Activated T-cell treated with anti-CD3 and anti-CD28 coated beads, Interleukin-2, amount 50 U/mL, for 4 hours (primary cell): ENCODE results near the gene FOXP1. TPM values are rescaled to one million over a fixed set of nuclear protein-coding genes. Genes with fewer than 3 reads are reported as not detected.

ENCODE experiments used
- ATAC-seq, 2 donors: fragments of 200-7000 bp; cut with Tn5 transposase; one replicate each; pipeline ENCODE4 v1.10.0; 2021
- DNase-seq: peaks from one replicate; pipeline ENCODE4 v3.0.0-alpha.2; 2020
- H3K27me3 Mint-ChIP-seq: one replicate; pipeline ENCODE4 v1.8.0; 2021; ENCODE audit warnings: low read depth, mixed read lengths
- H3K36me3 Mint-ChIP-seq: one replicate; pipeline ENCODE4 v1.8.0; 2022; ENCODE audit warnings: mixed read lengths; ENCODE audit not compliant: insufficient read depth
- H3K4me1 Mint-ChIP-seq: one replicate; pipeline ENCODE4 v1.8.0; 2021; ENCODE audit warnings: low read depth, mixed read lengths
- H3K4me3 Mint-ChIP-seq: one replicate; pipeline ENCODE4 v1.8.0; 2021; ENCODE audit warnings: mild to moderate bottlenecking, moderate library complexity, mixed read lengths
- H3K9me3 Mint-ChIP-seq: one replicate; pipeline ENCODE4 v1.8.0; 2021; ENCODE audit warnings: mixed read lengths
- total RNA-seq, 3 donors: library from RNA; stranded (reverse); gene quantifications; one replicate each; pipeline ENCODE4 v1.2.1, GENCODE V29; 2021

FOXP1 gene
- total RNA-seq, 3 donors from 2014 or later = 251 to 263 (median 256) TPM

DNA sequence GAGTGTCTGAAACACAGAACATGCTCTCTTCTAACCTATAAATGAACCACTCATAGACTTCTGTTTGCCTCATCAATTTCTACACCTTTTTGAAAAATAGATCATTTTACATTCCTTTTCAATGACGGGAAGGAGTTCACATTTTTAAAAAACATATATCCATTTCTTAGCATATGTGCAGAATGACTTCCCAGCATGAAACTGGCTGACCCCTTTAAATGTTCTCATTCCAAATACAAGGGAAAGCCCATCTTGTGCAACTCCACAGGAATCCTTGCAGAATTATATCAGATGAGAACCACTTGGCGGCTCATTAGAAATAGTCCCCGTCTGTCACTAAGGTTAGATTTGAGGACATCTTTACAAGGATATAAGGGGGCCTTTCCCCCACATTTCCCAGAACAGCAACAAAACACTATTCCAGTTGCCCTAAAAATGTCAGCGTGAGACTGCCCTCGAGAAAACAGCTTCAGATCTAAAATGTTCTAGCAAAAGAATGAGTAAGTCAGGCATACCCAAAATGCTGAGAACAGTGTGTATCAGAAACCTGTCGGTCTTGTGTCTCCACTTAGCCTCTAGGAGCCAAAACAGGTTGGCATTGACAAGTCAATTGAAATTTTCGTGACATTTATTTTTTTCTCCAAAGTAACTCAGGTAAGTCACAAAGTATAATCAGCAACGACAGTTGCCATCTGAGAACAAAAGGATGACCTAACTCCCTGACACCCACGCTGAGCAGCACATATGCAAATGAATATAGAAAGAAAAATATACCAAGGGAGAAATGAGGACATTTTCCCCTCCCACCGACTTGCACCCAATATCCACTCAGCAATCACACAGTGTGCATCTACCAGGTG, 63.1 kb downstream of the FOXP1 start:
- H3K4me3 Mint-ChIP-seq = no peak overlapping the region
- ATAC-seq (no peak), DNase-seq (no peak)
- no peaks in the 10 kb centered on the region for H3K9me3 Mint-ChIP-seq
- H3K4me1 Mint-ChIP-seq = peaks cover 8% of the 10 kb centered on the region
- H3K27me3 Mint-ChIP-seq = no peaks in the 10 kb centered on the region
- peaks cover 6% of the 10 kb centered on the region for H3K36me3 Mint-ChIP-seq

DNA sequence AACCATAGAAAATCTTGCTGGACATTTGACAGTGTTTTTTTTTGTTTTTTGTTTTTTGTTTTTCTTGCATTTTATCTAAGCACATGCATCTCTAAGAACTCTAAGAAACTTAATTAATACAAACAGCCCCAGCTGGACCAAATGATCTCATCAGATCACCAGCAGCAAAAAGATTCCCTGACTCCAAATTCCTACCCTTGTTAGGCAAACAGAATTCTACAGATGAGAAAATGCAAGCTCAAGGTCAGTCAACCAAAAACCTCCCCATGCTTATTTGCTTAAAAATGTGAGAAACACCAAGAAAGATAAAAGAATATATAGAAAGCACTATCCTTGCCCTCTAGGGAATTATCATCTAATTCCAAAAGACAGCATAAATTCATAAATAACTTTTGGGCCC, 65.4 kb downstream of the FOXP1 start:
- no peak for DNase-seq
- no peak for ATAC-seq
- Mint-ChIP-seq H3K27me3 (no peaks in the 10 kb centered on the region), H3K36me3 (peaks cover 6% of the 10 kb centered on the region), H3K4me1 (peaks cover 8% of the 10 kb centered on the region), H3K4me3 (no peak overlapping the region), H3K9me3 (no peaks in the 10 kb centered on the region)

DNA sequence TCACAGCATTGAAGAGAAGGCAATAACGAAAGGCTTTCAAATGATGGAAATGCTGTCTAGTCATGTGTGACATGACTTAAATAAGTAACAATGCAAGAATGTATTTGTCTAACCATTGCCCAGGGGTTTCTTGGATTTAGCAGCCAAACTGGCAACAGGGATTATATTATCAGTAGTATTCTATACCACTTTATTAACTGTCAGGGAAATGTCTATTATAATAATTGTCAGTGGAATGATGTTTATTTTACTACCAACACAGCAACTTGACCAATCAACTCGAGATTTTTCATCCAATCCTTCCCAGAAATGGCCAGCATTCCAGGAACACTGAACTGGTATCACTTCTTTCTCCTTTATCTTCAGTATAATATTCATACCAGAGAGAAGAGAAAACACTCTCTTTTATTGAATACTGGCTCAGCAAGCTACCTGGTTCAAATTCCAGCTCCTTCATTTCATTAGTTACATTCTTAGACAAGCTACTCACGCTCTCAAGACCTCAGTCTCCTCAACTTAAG, 66.2 kb downstream of the FOXP1 start:
- H3K27me3 Mint-ChIP-seq = no peaks in the 10 kb centered on the region

DNA sequence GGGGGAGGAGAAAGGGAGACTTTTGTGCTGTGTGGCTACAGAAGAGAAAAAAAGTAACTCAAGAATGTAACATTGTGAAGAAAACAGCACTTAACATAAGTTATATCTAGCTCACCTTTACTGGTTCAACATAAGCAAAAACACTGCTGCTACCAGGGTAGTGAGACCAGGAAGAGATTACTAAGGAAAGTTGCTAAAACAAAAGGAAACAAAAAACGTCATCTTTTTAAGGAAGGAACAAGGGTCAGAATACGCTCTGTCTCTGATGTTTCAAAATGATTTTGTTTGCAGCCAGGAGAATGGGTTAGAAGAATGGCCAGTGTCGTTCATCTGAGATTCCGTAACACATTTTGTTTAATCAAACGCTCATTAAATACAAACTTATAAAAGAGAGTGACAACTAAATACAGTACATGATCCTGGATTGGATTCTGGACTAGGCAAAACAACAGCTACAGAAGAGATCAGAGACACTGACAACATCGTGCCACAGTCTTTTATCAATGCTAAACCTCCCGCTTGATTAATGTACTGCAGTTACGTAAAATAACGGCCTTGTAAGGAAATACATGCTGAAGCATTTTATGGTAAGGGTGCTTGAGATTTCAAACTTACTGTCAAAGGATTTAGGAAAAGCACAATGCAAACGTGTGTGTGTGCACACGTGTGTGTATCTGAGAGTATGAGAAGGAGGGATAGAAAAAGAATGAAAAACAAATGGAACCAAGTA, 67.7 kb downstream of the FOXP1 start:
- DNase-seq = no peak
- peaks cover 22% of the 10 kb centered on the region for H3K4me1 Mint-ChIP-seq
- no peaks in the 10 kb centered on the region for H3K27me3 Mint-ChIP-seq
- no peak for ATAC-seq
- no peaks in the 10 kb centered on the region for H3K9me3 Mint-ChIP-seq
- H3K36me3 Mint-ChIP-seq = no peaks in the 10 kb centered on the region
- H3K4me3 Mint-ChIP-seq = no peak overlapping the region

More for the DNA sequence above, 66.2 kb downstream of the FOXP1 start:
- no peak overlapping the region for H3K4me3 Mint-ChIP-seq
- H3K9me3 Mint-ChIP-seq = no peaks in the 10 kb centered on the region
- peaks cover 10% of the 10 kb centered on the region for H3K4me1 Mint-ChIP-seq
- ATAC-seq (no peak), DNase-seq (no peak)
- H3K36me3 Mint-ChIP-seq = peaks cover under 1% of the 10 kb centered on the region

DNA sequence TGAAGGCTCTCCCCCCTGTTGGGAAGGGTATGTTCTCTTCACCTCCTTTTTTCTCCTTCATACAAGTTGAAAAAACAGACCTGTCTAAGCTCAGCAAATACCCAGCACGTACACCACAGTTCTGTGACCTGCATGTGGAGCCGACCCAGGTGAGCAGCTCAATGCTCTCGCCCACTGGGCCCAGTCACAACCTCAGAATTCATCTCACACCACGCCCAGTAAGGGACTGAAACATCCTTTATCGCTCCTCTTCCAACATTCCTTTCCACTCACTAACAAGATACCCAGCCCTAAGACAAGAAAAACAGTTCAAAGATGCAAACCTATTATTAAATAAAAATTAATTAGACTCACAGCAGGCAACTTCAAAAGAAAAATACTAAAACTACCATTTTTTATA, 68.9 kb downstream of the FOXP1 start:
- no peak for DNase-seq
- Mint-ChIP-seq H3K4me1 (peaks cover 23% of the 10 kb centered on the region), H3K9me3 (no peaks in the 10 kb centered on the region), H3K4me3 (no peak overlapping the region), H3K36me3 (no peaks in the 10 kb centered on the region), H3K27me3 (no peaks in the 10 kb centered on the region)
- ATAC-seq = no peak

DNA sequence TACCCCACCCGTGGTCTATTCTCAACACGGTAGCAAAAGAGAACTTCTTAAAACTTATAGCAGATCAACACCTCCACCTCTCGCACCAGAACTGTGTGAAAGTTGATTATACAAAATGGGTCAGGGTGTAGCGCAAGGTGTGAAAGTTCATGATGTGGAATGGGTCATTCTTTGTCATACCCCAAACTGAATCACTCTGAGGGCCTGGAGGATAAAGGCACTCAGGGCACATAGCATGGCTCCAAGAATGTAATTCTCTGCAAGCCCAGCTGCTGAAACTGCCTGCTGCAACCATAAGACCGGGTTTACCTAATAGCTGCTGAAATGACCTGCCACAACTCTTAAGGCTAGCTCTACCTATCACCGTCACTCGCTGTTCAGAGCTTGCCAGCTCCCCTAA, 70.0 kb downstream of the FOXP1 start:
- no peaks in the 10 kb centered on the region for H3K36me3 Mint-ChIP-seq
- no peak overlapping the region for H3K4me3 Mint-ChIP-seq
- H3K4me1 Mint-ChIP-seq = peaks cover 30% of the 10 kb centered on the region
- peak; percentile 27 to 38 for ATAC-seq
- H3K27me3 Mint-ChIP-seq = no peaks in the 10 kb centered on the region
- H3K9me3 Mint-ChIP-seq = no peaks in the 10 kb centered on the region
- no peak for DNase-seq

DNA sequence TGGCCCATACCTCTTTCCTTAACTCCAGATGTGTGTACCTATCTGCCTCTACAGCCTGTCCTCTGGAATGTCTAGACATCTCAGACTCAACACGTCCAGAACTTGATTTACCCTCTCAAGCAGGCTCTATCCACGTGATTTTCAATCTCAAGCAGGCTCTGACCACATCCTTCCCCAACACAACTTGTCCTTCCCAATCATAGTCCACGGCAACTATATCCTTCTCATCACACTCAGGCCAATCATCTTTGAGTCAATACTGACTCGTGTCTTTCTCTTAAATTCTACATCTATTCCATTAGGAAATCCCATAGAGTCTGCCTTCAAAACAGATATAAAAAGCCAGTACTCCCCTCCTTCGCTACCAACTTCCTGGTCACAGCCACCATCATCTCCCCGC, 70.4 kb downstream of the FOXP1 start:
- H3K4me1 Mint-ChIP-seq = peaks cover 30% of the 10 kb centered on the region
- H3K27me3 Mint-ChIP-seq = no peaks in the 10 kb centered on the region
- no peak for DNase-seq
- no peaks in the 10 kb centered on the region for H3K9me3 Mint-ChIP-seq
- H3K36me3 Mint-ChIP-seq = no peaks in the 10 kb centered on the region
- no peak overlapping the region for H3K4me3 Mint-ChIP-seq
- no peak for ATAC-seq

DNA sequence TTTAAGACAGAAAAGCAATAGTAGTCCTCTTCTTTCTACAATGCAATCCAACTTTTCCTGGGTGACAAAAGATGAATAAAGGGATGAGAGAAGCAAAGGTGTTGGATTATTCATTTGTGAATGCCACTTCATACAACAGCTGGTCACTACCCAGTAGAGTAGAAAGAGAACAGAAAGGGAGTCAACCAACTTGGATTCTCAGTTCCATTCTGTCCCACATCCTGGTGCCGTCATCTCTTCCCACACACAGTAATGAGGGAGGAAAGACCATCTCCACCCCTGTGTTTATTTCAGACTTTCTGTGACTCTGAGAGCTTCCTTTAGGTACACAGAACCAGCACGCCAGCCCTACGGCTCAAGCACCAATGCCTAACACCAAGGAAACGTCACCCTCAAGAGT, 71.0 kb downstream of the FOXP1 start:
- DNase-seq = no peak
- peak; percentile 19 to 31 for ATAC-seq

DNA sequence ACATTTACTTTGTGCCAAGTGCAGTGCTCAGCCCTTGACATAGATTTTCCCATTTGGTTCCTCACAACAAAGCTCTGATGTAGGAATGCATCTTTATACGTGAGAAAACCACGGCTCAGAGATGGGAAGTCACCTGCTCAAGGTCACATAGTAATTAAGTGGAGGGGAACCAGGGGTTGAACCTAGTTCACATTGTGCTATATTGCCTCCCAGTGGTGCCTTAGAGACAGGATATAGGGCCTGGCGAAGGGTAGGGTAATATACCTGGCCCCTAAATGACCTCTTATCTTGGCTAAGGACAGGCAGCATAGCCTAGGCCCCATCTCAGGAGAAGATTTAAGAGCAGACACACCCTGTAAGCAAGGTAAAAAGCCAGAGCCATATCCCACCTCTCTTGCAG, 71.5 kb downstream of the FOXP1 start:
- Mint-ChIP-seq H3K4me3 (no peak overlapping the region), H3K4me1 (peaks cover 31% of the 10 kb centered on the region), H3K9me3 (no peaks in the 10 kb centered on the region), H3K27me3 (no peaks in the 10 kb centered on the region), H3K36me3 (no peaks in the 10 kb centered on the region)
- ATAC-seq = peak; percentile 92
- peak; percentile 32 for DNase-seq

More for the DNA sequence above, 71.0 kb downstream of the FOXP1 start:
- H3K4me1 Mint-ChIP-seq = peaks cover 30% of the 10 kb centered on the region
- H3K4me3 Mint-ChIP-seq = no peak overlapping the region
- no peaks in the 10 kb centered on the region for H3K36me3 Mint-ChIP-seq
- H3K9me3 Mint-ChIP-seq = no peaks in the 10 kb centered on the region
- H3K27me3 Mint-ChIP-seq = no peaks in the 10 kb centered on the region

DNA sequence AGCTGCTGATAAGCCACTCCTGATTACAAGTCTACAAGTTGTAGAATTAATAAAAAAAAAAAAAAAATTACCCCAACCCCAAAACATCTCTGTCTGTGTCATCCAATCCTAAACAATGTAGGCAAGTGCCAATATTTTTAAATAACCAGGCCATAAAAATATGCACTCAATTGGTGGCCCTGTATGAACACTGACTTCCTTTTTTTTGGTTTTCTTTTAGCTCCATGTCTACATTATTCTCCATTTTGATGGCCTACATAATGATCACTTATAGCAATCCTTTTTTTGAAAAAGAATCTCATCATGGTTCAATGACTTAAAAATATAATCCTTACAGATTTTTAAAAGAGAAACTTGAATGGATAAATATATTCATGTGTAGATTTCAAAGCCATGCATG, 72.1 kb downstream of the FOXP1 start:
- no peak for DNase-seq
- H3K4me1 Mint-ChIP-seq = peaks cover 34% of the 10 kb centered on the region
- ATAC-seq = no peak
- no peaks in the 10 kb centered on the region for H3K36me3 Mint-ChIP-seq
- H3K9me3 Mint-ChIP-seq = no peaks in the 10 kb centered on the region
- H3K27me3 Mint-ChIP-seq = no peaks in the 10 kb centered on the region
- H3K4me3 Mint-ChIP-seq = no peak overlapping the region

DNA sequence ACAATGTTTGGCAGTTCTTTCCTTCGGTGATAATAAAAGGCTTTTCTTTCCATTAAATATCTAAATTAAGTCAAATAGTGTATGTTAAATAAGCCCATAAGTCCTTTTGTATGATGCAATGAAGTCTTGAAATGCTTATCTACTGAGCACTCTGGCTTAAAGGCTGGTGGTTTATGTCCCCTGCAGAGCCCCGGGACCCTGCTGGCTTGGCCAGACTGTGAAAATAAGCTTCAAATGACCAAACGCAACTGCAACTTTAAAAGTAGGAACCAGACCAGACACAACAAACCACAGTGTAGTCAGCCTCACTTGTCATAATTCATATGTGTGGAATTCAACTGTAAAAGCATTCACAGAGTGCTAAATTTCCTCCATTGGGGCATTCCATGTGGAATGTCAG, 72.5 kb downstream of the FOXP1 start:
- Mint-ChIP-seq H3K9me3 (no peaks in the 10 kb centered on the region), H3K27me3 (no peaks in the 10 kb centered on the region), H3K36me3 (no peaks in the 10 kb centered on the region), H3K4me3 (no peak overlapping the region), H3K4me1 (peaks cover 34% of the 10 kb centered on the region)
- DNase-seq (no peak), ATAC-seq (no peak)

DNA sequence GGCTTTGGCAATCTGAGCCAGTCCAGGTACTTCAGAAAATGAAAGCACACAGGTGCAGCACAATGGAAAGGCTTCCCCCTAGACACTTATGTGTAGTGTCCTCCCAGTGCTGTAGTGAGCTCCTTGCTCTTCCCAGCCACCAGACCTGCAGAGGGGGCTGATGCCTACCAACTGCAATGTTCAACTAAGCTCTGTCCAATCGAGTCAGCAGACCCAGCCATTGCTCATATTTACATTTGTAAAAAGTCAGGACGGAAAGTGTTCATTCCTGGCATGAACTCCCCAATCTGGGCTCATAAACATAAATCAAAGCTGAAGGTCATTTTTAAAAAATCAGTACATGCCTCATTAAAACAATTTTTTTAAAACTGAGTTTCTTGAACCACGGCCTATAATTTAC, 73.0 kb downstream of the FOXP1 start:
- no peaks in the 10 kb centered on the region for H3K27me3 Mint-ChIP-seq
- no peak for ATAC-seq
- H3K4me3 Mint-ChIP-seq = no peak overlapping the region
- DNase-seq = no peak
- H3K36me3 Mint-ChIP-seq = peaks cover 2% of the 10 kb centered on the region
- peaks cover 37% of the 10 kb centered on the region for H3K4me1 Mint-ChIP-seq
- H3K9me3 Mint-ChIP-seq = no peaks in the 10 kb centered on the region

DNA sequence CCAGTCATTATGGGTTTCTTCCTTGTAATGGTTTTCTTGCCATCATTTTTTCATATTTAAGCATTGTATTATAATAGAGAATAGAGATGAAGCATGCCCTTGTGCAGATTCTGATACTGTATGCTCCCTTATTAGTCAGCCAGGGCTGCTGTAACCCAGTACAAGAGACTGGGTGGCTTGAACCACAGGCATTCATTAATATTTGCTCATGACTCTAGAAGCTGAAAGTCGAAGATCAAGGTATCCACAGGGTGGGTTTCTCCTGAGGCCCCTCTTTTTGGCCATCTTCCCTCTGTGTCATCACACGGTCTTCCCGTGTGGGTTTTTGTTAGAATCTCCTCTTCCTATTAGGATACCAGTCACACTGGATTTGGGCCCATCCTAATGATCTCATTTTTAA, 74.5 kb downstream of the FOXP1 start:
- H3K36me3 Mint-ChIP-seq = peaks cover 2% of the 10 kb centered on the region
- DNase-seq (no peak), ATAC-seq (no peak)
- no peaks in the 10 kb centered on the region for H3K9me3 Mint-ChIP-seq
- peaks cover 42% of the 10 kb centered on the region for H3K4me1 Mint-ChIP-seq
- no peak overlapping the region for H3K4me3 Mint-ChIP-seq
- no peaks in the 10 kb centered on the region for H3K27me3 Mint-ChIP-seq

DNA sequence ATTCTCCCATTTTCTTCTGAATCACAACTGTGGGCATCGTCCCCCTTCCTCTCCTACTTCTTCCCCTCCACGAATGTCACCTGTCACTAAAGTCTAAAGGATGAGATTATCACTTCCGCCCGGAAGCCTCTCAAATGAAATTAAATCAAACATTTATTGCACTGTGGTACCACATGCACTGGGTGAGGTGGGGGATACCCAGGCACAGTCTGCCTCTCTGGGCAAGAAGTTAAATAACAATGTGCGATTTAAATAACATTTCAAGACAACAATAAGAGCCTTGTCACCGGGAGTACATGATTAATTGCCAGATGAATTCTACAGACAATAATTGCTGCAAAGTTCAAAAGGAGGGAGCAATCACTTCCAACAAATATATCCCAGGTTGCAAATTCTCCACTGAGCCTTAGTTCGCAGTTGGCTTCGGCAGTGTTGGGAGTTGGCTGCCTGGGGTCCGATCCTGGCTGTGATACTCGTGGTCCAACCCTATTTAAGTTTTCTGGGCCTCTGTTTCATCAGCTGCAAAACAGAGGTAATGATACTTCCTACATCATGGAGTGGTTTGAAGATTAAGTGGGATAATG, 77.7 kb downstream of the FOXP1 start:
- Mint-ChIP-seq H3K9me3 (no peaks in the 10 kb centered on the region), H3K27me3 (no peaks in the 10 kb centered on the region), H3K4me3 (no peak overlapping the region), H3K36me3 (peaks cover 2% of the 10 kb centered on the region), H3K4me1 (peaks cover 53% of the 10 kb centered on the region)
- ATAC-seq (no peak), DNase-seq (no peak)
